ENCODE data around the gene OR8K3.

GRCh38 chr11:56314844-56315243 lies at the start of gene OR8K3:
- no peak for TF ChIP-seq CTCF (conservative IDR thresholded peaks at IDR 0.05 in 1 of 2, IDR thresholded peaks at IDR 0.05 in 1 of 2; ENCODE audit: low read depth in 1 of 2, low read length in 2 of 2)
- no peak for TF ChIP-seq EZH2 (IDR thresholded peaks at IDR 0.05; ENCODE audit: low read length, missing control alignments)

All from fibroblast of lung (primary cell).